ENCODE results near the gene PDGFD. TPM values are rescaled to one million over a fixed set of nuclear protein-coding genes. Genes with fewer than 3 reads are reported as not detected.

The PDGFD gene
- total RNA-seq, 4 donors from 2014 or later: 26.0 to 72.4 (median 29.6) TPM

GRCh38 chr11:103985041-103985440, 178.9 kb downstream of the PDGFD start:
- no peak for TF ChIP-seq EP300 (IDR thresholded peaks at IDR 0.05)
- TF ChIP-seq POLR2A (IDR thresholded peaks at IDR 0.05): no peak
- TF ChIP-seq CTCF (IDR thresholded peaks at IDR 0.05): no peak
- 90 to 97% methylated on average over 1 of the region's 1 CpG for WGBS, 2 donors
- H3K27ac ChIP-seq: no peak overlapping the region
- peaks cover 0 to 4% (median 0%) of the 10 kb centered on the region in 3 donors for H3K36me3 ChIP-seq
- no peaks in the 10 kb centered on the region for H3K4me1 ChIP-seq
- H3K4me3 ChIP-seq: no peak overlapping the region
- peaks cover 0 to 10% (median 3%) of the 10 kb centered on the region in 4 donors for H3K9me3 ChIP-seq
- DNase-seq (ENCODE audit: low spot score in 2 of 2): no peak
- H3K27me3 ChIP-seq: no peaks in the 10 kb centered on the region

- TF ChIP-seq EP300 (IDR thresholded peaks at IDR 0.05) (no peak), CTCF (IDR thresholded peaks at IDR 0.05) (no peak), POLR2A (IDR thresholded peaks at IDR 0.05) (no peak)
- H3K36me3 ChIP-seq: no peaks in the 10 kb centered on the region
- 41 to 43% methylated on average over 1 of the region's 1 CpG for WGBS, 2 donors
Measured at GRCh38 chr11:103980108-103980507, 183.8 kb downstream of the PDGFD start.

GRCh38 chr11:103978616-103979595, 185.0 kb downstream of the PDGFD start:
- DNase-seq (ENCODE audit: low spot score in 2 of 2): no peak
- Histone ChIP-seq H3K4me1 (no peaks in the 10 kb centered on the region), H3K36me3 (no peaks in the 10 kb centered on the region), H3K9me3 (peaks cover 0 to 7% (median 2%) of the 10 kb centered on the region in 4 donors), H3K4me3 (no peak overlapping the region), H3K27ac (no peak overlapping the region), H3K27me3 (no peaks in the 10 kb centered on the region)
- WGBS, 2 donors: 90 to 91% methylated on average over 5 of the region's 5 CpGs
- no peak for TF ChIP-seq EP300 (IDR thresholded peaks at IDR 0.05)
- no peak for TF ChIP-seq CTCF (IDR thresholded peaks at IDR 0.05)
- no peak for TF ChIP-seq POLR2A (IDR thresholded peaks at IDR 0.05)

More at GRCh38 chr11:103980108-103980507, 183.8 kb downstream of the PDGFD start:
- no peaks in the 10 kb centered on the region for H3K4me1 ChIP-seq
- no peaks in the 10 kb centered on the region for H3K27me3 ChIP-seq
- no peak overlapping the region for H3K4me3 ChIP-seq
- peaks cover 0 to 7% (median 3%) of the 10 kb centered on the region in 4 donors for H3K9me3 ChIP-seq
- DNase-seq (ENCODE audit: low spot score in 2 of 2): no peak
- no peak overlapping the region for H3K27ac ChIP-seq

- Histone ChIP-seq H3K4me1 (no peaks in the 10 kb centered on the region), H3K36me3 (no peaks in the 10 kb centered on the region), H3K9me3 (no peaks in the 10 kb centered on the region), H3K4me3 (no peak overlapping the region), H3K27ac (no peak overlapping the region), H3K27me3 (no peaks in the 10 kb centered on the region)
- TF ChIP-seq POLR2A (IDR thresholded peaks at IDR 0.05): no peak
- TF ChIP-seq EP300 (IDR thresholded peaks at IDR 0.05): no peak
- no peak for TF ChIP-seq CTCF (IDR thresholded peaks at IDR 0.05)
- no peak for DNase-seq (ENCODE audit: low spot score in 2 of 2)
- WGBS, 2 donors: 82 to 92% methylated on average over 4 of the region's 4 CpGs
Measured at GRCh38 chr11:103972013-103972412, 191.9 kb downstream of the PDGFD start.

- WGBS, 2 donors: 73 to 78% methylated on average over 1 of the region's 1 CpG
- Histone ChIP-seq H3K4me1 (no peaks in the 10 kb centered on the region), H3K27me3 (no peaks in the 10 kb centered on the region), H3K9me3 (no peaks in the 10 kb centered on the region), H3K36me3 (no peaks in the 10 kb centered on the region), H3K27ac (no peak overlapping the region), H3K4me3 (no peak overlapping the region)
- DNase-seq (ENCODE audit: low spot score in 2 of 2): no peak
- TF ChIP-seq EP300 (IDR thresholded peaks at IDR 0.05) (no peak), CTCF (IDR thresholded peaks at IDR 0.05) (no peak), POLR2A (IDR thresholded peaks at IDR 0.05) (no peak)
Measured at GRCh38 chr11:103970701-103971249, 193.2 kb downstream of the PDGFD start.

Measured in tibial nerve (tissue), 4 donors.